Measurements from ENCODE around the gene FBXW5.

DNA sequence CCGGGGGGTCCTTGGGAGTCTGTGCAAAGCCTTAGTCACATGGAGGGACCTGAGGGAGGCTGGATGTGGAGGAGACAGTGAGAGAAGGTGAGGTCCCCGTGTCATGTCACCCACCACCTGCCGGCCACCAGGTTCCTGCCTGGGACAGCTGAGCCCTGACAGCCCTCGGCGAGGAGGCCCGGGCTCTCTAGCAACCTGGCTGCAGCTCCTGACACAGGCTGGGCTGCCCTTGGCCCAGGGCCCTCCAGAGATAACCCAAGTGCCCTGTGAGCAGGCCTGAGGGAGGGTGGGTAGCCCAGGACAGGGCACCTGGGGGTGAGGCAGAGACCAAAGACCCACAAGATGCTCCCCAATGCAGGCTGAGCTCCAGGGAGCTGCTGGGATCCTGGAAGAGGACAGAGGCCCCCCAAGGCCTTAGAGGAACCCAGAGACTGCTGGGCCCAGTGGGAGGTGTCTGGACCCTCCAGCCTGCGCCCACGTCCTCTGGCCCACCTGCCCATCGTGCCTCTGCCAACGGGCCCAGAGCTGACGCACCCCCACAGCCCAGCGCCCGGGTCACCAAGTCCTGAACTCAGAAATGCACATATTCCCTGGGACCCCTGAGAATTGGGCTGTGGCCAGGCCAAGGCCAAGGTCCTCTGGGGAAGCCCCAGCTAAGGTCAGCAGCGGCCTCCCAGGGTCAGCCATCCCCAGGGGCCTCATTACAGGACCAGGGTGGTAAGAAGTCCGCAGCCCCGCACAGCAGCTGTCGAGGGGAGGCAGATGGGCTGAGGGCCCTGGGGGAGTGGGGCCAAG is 24.0 kb upstream of the FBXW5 start:
- TF ChIP-seq EGR1 (IDR thresholded peaks at IDR 0.05; ENCODE audit: low read depth) (no peak), SRF (IDR thresholded peaks at IDR 0.05; ENCODE audit: low read depth) (no peak), POLR2A (IDR thresholded peaks at IDR 0.05; ENCODE audit: borderline replicate concordance, extremely low read depth, insufficient read depth, insufficient read length) (no peak), POLR2AphosphoS5 (IDR thresholded peaks at IDR 0.05; ENCODE audit: low read depth, low read length) (no peak), YY1 (IDR thresholded peaks at IDR 0.05; ENCODE audit: extremely low read depth, insufficient replicate concordance, low read depth, low read length) (no peak)
- TF ChIP-seq, protein P1, sequence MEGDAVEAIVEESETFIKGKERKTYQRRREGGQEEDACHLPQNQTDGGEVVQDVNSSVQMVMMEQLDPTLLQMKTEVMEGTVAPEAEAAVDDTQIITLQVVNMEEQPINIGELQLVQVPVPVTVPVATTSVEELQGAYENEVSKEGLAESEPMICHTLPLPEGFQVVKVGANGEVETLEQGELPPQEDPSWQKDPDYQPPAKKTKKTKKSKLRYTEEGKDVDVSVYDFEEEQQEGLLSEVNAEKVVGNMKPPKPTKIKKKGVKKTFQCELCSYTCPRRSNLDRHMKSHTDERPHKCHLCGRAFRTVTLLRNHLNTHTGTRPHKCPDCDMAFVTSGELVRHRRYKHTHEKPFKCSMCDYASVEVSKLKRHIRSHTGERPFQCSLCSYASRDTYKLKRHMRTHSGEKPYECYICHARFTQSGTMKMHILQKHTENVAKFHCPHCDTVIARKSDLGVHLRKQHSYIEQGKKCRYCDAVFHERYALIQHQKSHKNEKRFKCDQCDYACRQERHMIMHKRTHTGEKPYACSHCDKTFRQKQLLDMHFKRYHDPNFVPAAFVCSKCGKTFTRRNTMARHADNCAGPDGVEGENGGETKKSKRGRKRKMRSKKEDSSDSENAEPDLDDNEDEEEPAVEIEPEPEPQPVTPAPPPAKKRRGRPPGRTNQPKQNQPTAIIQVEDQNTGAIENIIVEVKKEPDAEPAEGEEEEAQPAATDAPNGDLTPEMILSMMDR (IDR thresholded peaks at IDR 0.05 in 2 of 3, conservative IDR thresholded peaks at IDR 0.05 in 1 of 3; ENCODE audit: borderline replicate concordance in 1 of 3, insufficient read depth in 1 of 3, low read depth in 2 of 3, low read length in 2 of 3): no peak
- TF ChIP-seq, protein P2, sequence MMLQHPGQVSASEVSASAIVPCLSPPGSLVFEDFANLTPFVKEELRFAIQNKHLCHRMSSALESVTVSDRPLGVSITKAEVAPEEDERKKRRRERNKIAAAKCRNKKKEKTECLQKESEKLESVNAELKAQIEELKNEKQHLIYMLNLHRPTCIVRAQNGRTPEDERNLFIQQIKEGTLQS (IDR thresholded peaks at IDR 0.05): no peak

Data from HCT116 (cell line).